GM18519 (cell line): ENCODE data around the gene SEC61G.

ENCODE experiments used
- ATAC-seq: cut with Tn5 transposase; IDR thresholded peaks from one replicate; pipeline ENCODE4 v1.9.1; 2021; ENCODE audit warnings: mild to moderate bottlenecking, moderate library complexity; ENCODE audit not compliant: unreplicated experiment, low FRiP score

The SEC61G gene

GRCh38 chr7:54773472-54774399 is 14.7 kb upstream of the SEC61G start:
- ATAC-seq, result peak; percentile 80

GRCh38 chr7:54769203-54769602 is 10.2 kb upstream of the SEC61G start:
- no peak for ATAC-seq

DNA sequence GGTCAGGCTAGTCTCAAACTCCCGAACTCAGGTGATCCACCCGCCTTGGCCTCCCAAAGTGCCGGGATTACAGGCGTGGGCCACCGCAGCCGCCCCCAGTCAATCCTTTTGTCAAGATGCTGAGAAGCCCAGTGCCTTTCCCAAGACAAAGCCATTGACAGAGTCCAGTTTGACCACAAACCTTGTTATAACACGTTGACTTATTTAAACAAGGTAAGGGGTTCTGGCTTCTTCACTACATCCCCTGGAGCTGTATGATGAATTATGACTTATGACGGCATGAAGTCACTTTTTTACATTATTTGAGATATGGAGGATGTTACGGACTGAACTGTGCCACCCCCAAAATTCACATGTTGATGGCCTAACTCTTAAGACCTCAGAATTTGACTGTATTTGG is 5.8 kb upstream of the SEC61G start:
- ATAC-seq, result no peak

- no peak for ATAC-seq
Measured at GRCh38 chr7:54757711-54758110, 1.3 kb downstream of the SEC61G start.

- no peak for ATAC-seq
Measured at GRCh38 chr7:54749200-54749599, 9.8 kb downstream of the SEC61G start.

- no peak for ATAC-seq
Measured at GRCh38 chr7:54747234-54747633, 11.8 kb downstream of the SEC61G start.

DNA sequence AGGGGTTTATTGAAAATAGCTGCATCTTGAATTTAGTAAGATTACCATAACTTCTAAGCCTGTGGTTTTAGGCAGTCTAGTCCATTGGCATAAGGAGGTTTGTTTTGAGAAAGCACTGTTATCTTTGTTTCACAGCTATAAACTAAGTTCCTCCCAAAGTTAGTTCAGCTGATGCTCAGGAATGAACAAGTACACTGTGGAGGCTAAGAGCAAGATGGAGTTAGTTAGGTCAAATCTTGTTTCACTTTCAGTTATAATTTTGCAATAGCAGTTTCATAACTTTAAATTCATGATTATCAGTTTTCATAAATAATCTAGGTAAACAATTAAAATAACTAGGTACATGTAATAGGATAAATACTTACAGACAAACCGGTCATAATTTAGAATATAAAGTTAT is 15.4 kb downstream of the SEC61G start:
- no peak for ATAC-seq

GRCh38 chr7:54738737-54739136 is 20.3 kb downstream of the SEC61G start:
- ATAC-seq, result no peak

DNA sequence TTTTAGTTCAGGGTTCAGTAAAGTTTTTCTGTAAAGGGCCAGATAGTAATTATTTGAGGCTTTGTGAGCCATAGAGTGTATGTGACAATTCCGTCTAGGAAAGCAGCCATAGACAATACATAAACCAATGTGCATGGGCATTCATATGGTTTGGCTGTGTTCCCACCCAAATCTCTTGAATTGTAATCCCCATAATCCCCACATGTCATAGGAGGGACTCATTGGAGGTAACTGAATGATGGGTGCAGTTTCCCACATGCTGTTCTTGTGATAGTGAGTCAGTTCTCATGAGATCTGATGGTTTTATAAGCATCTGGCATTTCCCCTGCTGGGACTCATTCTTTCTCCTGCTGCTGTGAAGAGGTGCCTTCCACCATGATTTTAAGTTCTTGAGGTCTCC is 29.9 kb downstream of the SEC61G start:
- ATAC-seq, result no peak

DNA sequence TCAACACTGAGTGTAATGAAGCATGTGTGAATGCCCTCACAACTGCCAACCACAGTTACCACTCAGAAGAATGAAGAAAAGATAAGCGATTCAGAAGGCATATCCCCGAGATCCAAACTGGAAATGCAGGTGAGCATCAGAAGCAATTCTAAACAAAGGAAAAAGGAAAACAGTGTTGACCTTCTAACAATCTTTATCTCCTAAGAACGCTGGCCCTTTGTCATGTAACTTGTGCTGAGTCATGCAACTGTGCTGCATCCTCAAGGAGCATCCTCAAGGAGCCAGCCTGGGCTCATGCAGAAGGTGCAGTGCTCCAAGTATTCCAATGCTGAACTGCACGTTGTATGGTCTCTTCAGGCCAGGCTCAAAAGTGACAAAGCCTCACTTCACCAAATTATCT is 30.6 kb downstream of the SEC61G start:
- ATAC-seq, result no peak

- no peak for ATAC-seq
Measured at GRCh38 chr7:54725255-54725654, 33.8 kb downstream of the SEC61G start.

DNA sequence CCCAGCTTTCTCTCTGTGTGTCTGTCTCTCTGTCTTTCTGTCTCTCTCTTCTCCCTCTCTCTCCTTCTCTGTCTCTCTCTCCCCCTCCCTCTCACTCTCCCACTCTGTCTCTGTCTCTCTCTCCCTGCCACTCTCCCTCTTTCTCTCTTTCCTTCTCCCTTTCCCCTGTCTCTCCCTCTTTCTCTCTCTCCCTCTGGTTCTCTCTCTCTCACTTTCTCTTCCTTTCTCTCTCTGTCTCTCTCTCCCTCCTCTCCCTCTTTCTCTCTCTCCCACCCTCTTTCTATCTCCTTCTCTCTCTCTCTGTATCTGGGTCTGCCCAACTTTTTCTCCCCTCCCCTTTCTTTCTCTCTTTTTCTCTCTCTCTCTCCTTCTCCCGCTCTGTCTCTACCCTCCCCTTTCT is 36.5 kb downstream of the SEC61G start:
- ATAC-seq, result no peak

DNA sequence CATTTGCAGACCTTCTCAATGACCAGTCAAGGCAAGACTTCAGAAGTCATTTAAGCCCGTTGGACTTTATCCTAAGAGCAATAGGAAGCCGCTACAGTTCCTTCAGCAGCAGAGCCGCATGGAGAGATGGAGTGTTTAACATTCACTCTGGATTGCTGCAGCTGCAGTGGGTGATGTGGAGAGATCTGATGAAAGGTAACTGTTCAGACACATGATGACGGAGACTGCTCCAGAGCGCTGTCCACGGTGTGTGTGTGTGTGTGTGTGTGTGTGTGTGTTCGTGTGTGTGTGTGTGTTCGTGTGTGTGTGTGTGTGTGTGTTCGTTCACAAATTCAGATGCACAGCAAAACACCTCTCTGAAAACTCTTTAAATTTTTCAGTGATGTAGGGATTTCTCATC is 37.0 kb downstream of the SEC61G start:
- ATAC-seq, result no peak

- ATAC-seq, result no peak
Measured at GRCh38 chr7:54719974-54720373, 39.0 kb downstream of the SEC61G start.

- no peak for ATAC-seq
Measured at GRCh38 chr7:54719425-54719824, 39.6 kb downstream of the SEC61G start.

- ATAC-seq, result no peak
Measured at GRCh38 chr7:54712820-54713219, 46.2 kb downstream of the SEC61G start.

GRCh38 chr7:54711900-54712595 is 47.0 kb downstream of the SEC61G start:
- ATAC-seq, result no peak

- no peak for ATAC-seq
Measured at GRCh38 chr7:54709283-54709682, 49.7 kb downstream of the SEC61G start.

- ATAC-seq, result no peak
Measured at GRCh38 chr7:54705436-54705835, 53.6 kb downstream of the SEC61G start.

DNA sequence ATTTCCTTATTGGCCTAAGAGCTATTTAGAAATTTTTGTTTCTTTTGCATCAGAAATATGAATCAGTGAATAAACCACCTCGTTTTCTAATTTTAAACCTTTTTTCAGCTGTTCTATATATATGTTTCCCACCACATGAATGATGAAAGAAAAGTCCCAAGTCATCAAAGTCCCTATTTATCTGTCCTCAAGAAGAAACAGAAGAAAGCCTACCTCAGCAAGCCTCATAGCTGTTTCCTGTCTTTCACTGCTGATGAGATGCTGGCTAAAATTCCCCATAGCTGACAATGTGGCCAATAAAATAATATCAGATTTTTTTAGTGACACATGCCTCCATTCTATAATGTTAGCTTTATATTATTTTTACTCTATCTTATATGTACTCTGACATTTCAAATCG is 54.2 kb downstream of the SEC61G start:
- ATAC-seq, result no peak
